T-helper 17 cell (primary cell): ENCODE results near the gene TATDN3. TPM values are rescaled to one million over a fixed set of nuclear protein-coding genes. Genes with fewer than 3 reads are reported as not detected.

Experiments
- ATAC-seq: fragments of 150-1000 bp; cut with Tn5 transposase; 2 replicates; pipeline ENCODE4 v1.10.0; 2021; ENCODE audit warnings: mild to moderate bottlenecking, moderate library complexity
- DNase-seq, 3 donors: peaks; one replicate each; pipeline versions ENCODE4 v3.0.0 to v3.0.0-alpha.2; 2020 to 2021
- H3K9me3 ChIP-seq: one replicate; pipeline ENCODE4 v1.7.0; 2013; ENCODE audit warnings: low read length, mild to moderate bottlenecking; ENCODE audit not compliant: control insufficient read depth, poor library complexity, severe bottlenecking
- H3K27ac Mint-ChIP-seq: one replicate; pipeline ENCODE4 v1.8.0; 2022; ENCODE audit warnings: mild to moderate bottlenecking, moderate library complexity, mixed read lengths
- H3K27me3 Mint-ChIP-seq: one replicate; pipeline ENCODE4 v1.8.0; 2022; ENCODE audit warnings: mixed read lengths
- H3K36me3 Mint-ChIP-seq: one replicate; pipeline ENCODE4 v1.8.0; 2022; ENCODE audit warnings: low read depth, mixed read lengths
- H3K4me1 Mint-ChIP-seq: one replicate; pipeline ENCODE4 v1.8.0; 2022; ENCODE audit warnings: mild to moderate bottlenecking, mixed read lengths
- H3K4me3 Mint-ChIP-seq: one replicate; pipeline ENCODE4 v1.8.0; 2022; ENCODE audit warnings: mild to moderate bottlenecking, moderate library complexity, mixed read lengths
- total RNA-seq, 4 donors: library from RNA in 2 of 4; stranded (reverse) in 2 of 4; gene quantifications; one replicate each; pipeline ENCODE4 v1.2.3 and lab custom pipeline; 2022 to 2026

Gene TATDN3, protein sequence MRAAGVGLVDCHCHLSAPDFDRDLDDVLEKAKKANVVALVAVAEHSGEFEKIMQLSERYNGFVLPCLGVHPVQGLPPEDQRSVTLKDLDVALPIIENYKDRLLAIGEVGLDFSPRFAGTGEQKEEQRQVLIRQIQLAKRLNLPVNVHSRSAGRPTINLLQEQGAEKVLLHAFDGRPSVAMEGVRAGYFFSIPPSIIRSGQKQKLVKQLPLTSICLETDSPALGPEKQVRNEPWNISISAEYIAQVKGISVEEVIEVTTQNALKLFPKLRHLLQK
- total RNA-seq (10 to 100 TPM; 16.1 to 16.2 TPM), total RNA-seq (lab: John Stamatoyannopoulos, UW) (11.4 to 23.2 reads per million in 2 donors)

DNA sequence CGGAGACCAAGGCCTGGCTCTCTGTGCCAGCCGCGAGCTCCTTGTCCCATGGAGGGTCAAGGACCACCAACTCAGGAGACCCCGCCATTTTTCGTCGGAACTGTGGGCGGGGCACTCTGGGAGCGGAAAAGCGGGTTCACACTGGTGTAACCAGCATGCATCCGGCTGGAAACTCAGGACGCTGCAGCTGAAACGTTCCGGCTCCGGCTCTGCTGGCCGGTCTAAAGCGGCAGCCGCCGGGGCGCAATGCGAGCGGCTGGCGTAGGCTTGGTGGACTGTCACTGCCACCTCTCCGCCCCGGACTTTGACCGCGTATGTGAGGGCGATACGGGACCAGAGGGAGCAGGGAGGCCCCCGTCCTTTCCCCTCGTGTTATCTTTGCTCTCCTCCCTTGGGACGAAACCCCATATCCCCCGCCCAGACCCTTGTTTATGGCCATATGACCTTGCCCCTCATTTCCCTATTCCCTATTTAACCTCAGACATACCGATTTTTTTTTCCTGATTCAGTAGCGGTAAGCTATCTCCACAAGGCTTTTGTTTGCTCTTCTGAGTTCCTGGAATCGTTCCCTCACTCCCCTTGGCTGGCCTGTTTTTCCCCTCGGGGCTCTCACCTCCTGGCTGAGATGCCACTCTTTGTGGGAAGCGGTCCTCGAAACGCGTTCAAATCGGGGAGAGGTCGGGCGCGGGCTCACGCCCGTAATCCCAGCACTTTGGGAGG is at the start of gene TATDN3, which contains the start of gene NSL1:
TSS of gene TATDN3 (plus strand) at position 219 of the 720 bp plus-strand sequence. CDS start at position 247, 28 bp downstream.
TSS of gene NSL1 (minus strand) at position 102 of the 720 bp plus-strand sequence. CDS start at position 88, 14 bp downstream.
- DNase-seq (peak; percentile 83 to 98 (median 89)), ATAC-seq (peak; percentile 91)
- H3K9me3 ChIP-seq, result no peaks in the 10 kb centered on the region
- H3K27me3 Mint-ChIP-seq, result no peaks in the 10 kb centered on the region
- peak within 1 kb of the TSS; percentile 99 for H3K27ac Mint-ChIP-seq
- no peaks in the 10 kb centered on the region for H3K36me3 Mint-ChIP-seq
- H3K4me3 Mint-ChIP-seq, result peak within 1 kb of the TSS; percentile 97
- peaks cover 25% of the 10 kb centered on the region for H3K4me1 Mint-ChIP-seq

- no peak overlapping the region for H3K4me3 Mint-ChIP-seq
- no peaks in the 10 kb centered on the region for H3K9me3 ChIP-seq
- H3K4me1 Mint-ChIP-seq, result peaks cover 13% of the 10 kb centered on the region
- ATAC-seq (no peak), DNase-seq (no peak)
- peak overlapping the region; percentile 34 for H3K27ac Mint-ChIP-seq
- no peaks in the 10 kb centered on the region for H3K27me3 Mint-ChIP-seq
- peaks cover 3% of the 10 kb centered on the region for H3K36me3 Mint-ChIP-seq
Measured at GRCh38 chr1:212743901-212744475, 47.7 kb upstream of the TATDN3 start.

- peaks cover 6% of the 10 kb centered on the region for H3K36me3 Mint-ChIP-seq
- ATAC-seq, result no peak
- no peak overlapping the region for H3K27ac Mint-ChIP-seq
- peaks cover 19% of the 10 kb centered on the region for H3K4me1 Mint-ChIP-seq
- H3K27me3 Mint-ChIP-seq, result no peaks in the 10 kb centered on the region
- no peak overlapping the region for H3K4me3 Mint-ChIP-seq
- H3K9me3 ChIP-seq, result no peaks in the 10 kb centered on the region
- DNase-seq, result no peak
Measured at GRCh38 chr1:212745303-212745702, 46.4 kb upstream of the TATDN3 start.

GRCh38 chr1:212746546-212746945 is 45.1 kb upstream of the TATDN3 start:
- ATAC-seq (no peak), DNase-seq (no peak)
- peaks cover 21% of the 10 kb centered on the region for H3K4me1 Mint-ChIP-seq
- H3K36me3 Mint-ChIP-seq, result peaks cover 6% of the 10 kb centered on the region
- no peak overlapping the region for H3K4me3 Mint-ChIP-seq
- H3K9me3 ChIP-seq, result no peaks in the 10 kb centered on the region
- no peak overlapping the region for H3K27ac Mint-ChIP-seq
- H3K27me3 Mint-ChIP-seq, result no peaks in the 10 kb centered on the region

- peak overlapping the region; percentile 90 for H3K27ac Mint-ChIP-seq
- peaks cover 6% of the 10 kb centered on the region for H3K36me3 Mint-ChIP-seq
- H3K9me3 ChIP-seq, result no peaks in the 10 kb centered on the region
- H3K27me3 Mint-ChIP-seq, result no peaks in the 10 kb centered on the region
- DNase-seq (no peak), ATAC-seq (peak; percentile 59)
- H3K4me1 Mint-ChIP-seq, result peaks cover 30% of the 10 kb centered on the region
- peak overlapping the region; percentile 68 for H3K4me3 Mint-ChIP-seq
Measured at GRCh38 chr1:212749821-212750535, 41.7 kb upstream of the TATDN3 start.

DNA sequence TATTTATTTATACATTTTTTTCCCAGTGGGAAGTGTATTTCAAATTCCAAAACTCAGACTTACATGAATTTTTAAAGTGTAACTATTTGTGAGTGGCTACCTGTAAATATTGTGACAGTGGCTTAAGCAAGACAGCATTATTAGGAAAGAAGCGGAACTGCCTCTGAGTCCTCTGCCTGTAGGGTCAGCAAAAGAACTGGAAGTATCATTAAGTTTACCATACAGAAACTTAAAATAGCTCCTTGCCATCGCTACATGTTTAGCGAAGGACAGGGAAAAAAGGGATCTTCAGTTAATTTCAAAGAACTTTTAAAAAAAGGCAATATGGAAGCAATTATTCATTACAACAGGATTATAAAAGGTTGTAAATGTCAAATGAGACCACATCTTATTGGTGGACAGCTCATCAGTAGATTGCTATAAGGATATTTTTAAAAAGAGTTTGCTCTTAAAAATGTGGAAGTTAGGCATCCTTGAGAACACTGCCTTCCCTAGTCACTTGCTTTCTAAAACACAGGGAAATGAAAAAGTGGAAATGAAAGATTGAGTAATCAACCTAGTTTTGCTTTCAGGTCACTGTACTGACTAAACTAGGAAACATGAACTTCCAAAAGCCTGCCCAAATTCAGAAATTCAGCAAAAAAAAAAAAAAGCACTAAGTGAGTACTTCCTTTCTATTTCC is 39.3 kb upstream of the TATDN3 start:
- H3K4me1 Mint-ChIP-seq, result peaks cover 37% of the 10 kb centered on the region
- H3K27ac Mint-ChIP-seq, result peak overlapping the region; percentile 93
- no peaks in the 10 kb centered on the region for H3K9me3 ChIP-seq
- H3K4me3 Mint-ChIP-seq, result peak overlapping the region; percentile 88
- no peaks in the 10 kb centered on the region for H3K27me3 Mint-ChIP-seq
- no peak for DNase-seq
- ATAC-seq, result peak; percentile 2
- peaks cover 6% of the 10 kb centered on the region for H3K36me3 Mint-ChIP-seq

DNA sequence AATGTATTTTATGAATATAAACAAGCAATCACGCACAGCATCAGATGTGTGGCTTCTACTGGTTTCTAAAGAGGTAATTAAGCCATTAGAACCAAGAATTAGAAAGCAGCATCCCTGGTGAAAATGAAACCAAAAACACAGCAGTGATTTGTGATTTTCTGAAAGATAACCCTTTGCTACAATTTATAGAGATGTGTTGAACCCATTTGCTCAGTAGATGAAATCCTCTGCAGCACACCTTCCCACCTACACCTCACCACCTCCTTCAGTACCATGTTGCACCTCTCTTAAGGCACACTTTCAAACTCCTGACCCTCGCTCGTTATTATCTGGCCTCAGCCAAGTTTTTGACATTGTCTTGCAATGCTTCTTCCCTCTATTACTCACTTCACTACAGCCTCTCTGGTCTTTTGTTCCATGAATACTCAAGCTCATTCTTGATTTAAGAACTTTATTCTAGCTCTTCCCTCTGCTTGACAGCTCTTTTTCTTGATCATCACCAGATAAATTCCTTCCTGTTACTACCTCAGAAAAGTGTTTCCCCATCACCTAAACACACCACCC is 38.7 kb upstream of the TATDN3 start:
- H3K9me3 ChIP-seq, result no peaks in the 10 kb centered on the region
- H3K27ac Mint-ChIP-seq, result peak overlapping the region; percentile 93
- DNase-seq, result no peak
- peaks cover 8% of the 10 kb centered on the region for H3K36me3 Mint-ChIP-seq
- peak; percentile 36 for ATAC-seq
- H3K4me1 Mint-ChIP-seq, result peaks cover 41% of the 10 kb centered on the region
- H3K4me3 Mint-ChIP-seq, result peak overlapping the region; percentile 88
- no peaks in the 10 kb centered on the region for H3K27me3 Mint-ChIP-seq

DNA sequence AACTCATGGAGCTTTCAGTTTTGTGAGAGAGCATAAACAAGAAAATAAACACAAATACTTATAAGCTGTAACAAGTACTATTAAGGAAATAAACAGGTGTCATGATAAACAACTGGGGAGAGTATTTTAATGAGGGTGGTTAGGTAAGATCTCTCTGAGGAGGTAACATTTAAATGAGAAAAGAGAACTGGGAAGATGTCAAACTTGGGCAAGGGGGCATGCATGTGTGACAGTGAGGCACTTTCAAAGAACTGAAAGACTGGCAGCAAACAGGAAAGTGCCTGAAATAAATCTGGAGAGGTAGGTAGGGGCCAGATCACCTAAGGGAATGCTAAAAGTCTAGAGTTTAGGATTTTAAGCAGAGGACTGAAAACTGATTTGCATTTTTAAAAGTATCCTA is 37.9 kb upstream of the TATDN3 start:
- H3K4me1 Mint-ChIP-seq, result peaks cover 42% of the 10 kb centered on the region
- ATAC-seq (no peak), DNase-seq (no peak)
- H3K27me3 Mint-ChIP-seq, result no peaks in the 10 kb centered on the region
- H3K9me3 ChIP-seq, result no peaks in the 10 kb centered on the region
- peak overlapping the region; percentile 88 for H3K4me3 Mint-ChIP-seq
- peaks cover 8% of the 10 kb centered on the region for H3K36me3 Mint-ChIP-seq
- peak overlapping the region; percentile 93 for H3K27ac Mint-ChIP-seq

DNA sequence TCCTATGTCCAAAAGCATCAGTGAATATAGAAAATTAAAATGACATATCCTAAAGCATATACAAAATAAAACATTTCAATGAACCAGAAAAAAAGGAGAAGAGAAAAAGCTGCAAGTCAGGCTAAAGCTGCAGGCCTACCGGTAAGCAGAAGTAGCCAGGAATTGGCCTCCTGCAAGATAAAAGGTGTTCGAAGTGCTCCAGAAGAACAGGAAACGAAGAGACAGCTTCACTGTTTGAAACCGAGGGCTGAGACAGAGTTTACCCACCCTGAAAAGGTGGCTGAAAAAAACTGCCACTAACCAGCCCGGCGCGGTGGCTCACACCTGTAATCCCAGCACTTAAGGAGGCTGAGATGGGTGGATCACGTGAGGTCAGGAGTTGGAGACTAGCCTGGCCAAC is 37.5 kb upstream of the TATDN3 start:
- H3K4me3 Mint-ChIP-seq, result peak overlapping the region; percentile 88
- H3K27me3 Mint-ChIP-seq, result no peaks in the 10 kb centered on the region
- no peak for DNase-seq
- peaks cover 8% of the 10 kb centered on the region for H3K36me3 Mint-ChIP-seq
- H3K27ac Mint-ChIP-seq, result peak overlapping the region; percentile 93
- no peaks in the 10 kb centered on the region for H3K9me3 ChIP-seq
- peak; percentile 55 for ATAC-seq
- peaks cover 43% of the 10 kb centered on the region for H3K4me1 Mint-ChIP-seq

- H3K27me3 Mint-ChIP-seq, result no peaks in the 10 kb centered on the region
- H3K4me3 Mint-ChIP-seq, result peak overlapping the region; percentile 88
- DNase-seq, result no peak
- H3K27ac Mint-ChIP-seq, result peak overlapping the region; percentile 93
- ATAC-seq, result no peak
- no peaks in the 10 kb centered on the region for H3K9me3 ChIP-seq
- peaks cover 8% of the 10 kb centered on the region for H3K36me3 Mint-ChIP-seq
- peaks cover 46% of the 10 kb centered on the region for H3K4me1 Mint-ChIP-seq
Measured at GRCh38 chr1:212754680-212755079, 37.0 kb upstream of the TATDN3 start.

GRCh38 chr1:212759683-212760082 is 32.0 kb upstream of the TATDN3 start:
- Mint-ChIP-seq H3K4me1 (peaks cover 47% of the 10 kb centered on the region), H3K4me3 (no peak overlapping the region), H3K27me3 (no peaks in the 10 kb centered on the region), H3K27ac (peak overlapping the region; percentile 21), H3K36me3 (peaks cover 10% of the 10 kb centered on the region)
- DNase-seq (no peak), ATAC-seq (no peak)
- H3K9me3 ChIP-seq, result no peaks in the 10 kb centered on the region

DNA sequence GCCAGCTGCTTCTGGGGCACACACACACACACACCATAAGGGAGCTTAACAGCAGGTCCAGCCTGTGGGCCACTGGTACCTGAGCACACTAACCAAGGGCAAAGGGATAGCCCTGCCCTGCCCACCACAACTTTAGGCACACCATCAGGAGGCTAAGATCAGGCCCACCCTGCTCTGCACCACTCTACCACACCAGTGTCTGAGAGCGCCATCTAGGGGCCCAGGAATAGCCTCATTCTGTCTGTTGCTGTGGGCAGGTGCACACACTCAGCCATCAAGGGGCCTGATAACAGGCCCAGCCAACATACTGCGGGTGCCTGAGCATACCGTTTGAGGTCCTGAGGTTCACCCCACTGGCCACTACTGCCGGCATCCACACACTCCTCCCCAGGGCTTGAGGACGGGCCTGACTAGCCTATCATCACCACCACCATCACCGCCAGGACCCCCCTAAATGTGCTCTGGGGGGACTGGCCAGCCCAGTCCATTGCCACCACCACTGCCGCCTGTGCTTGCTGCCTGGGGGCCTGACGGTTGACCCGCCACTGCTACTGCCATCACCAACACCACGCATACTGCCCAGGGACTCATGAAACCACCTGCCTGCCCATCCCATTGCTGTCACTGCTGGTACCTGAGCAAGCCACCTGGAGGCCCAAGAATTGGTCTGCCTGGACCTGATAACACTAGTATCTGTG is 31.4 kb upstream of the TATDN3 start:
- peak in 1 of 3 donors; percentile 19 for DNase-seq
- ATAC-seq, result peak; percentile 78
- H3K4me3 Mint-ChIP-seq, result no peak overlapping the region
- peak overlapping the region; percentile 21 for H3K27ac Mint-ChIP-seq
- H3K9me3 ChIP-seq, result no peaks in the 10 kb centered on the region
- peaks cover 49% of the 10 kb centered on the region for H3K4me1 Mint-ChIP-seq
- H3K27me3 Mint-ChIP-seq, result no peaks in the 10 kb centered on the region
- peaks cover 10% of the 10 kb centered on the region for H3K36me3 Mint-ChIP-seq
